ENCODE results near the gene CELSR3. TPM values are rescaled to one million over a fixed set of nuclear protein-coding genes. Genes with fewer than 3 reads are reported as not detected.

The CELSR3 gene
- total and polyA plus RNA-seq, 9 donors, result 0.22 to 1.1 (median 0.49) TPM

Other genes starting within 250 kb of the CELSR3 start
- 11.3 TPM for gene PLXNB1, start 232.8 kb downstream of the CELSR3 start, total RNA-seq
- 10 to 100 TPM; 11.1 to 33.4 (median 21.6) TPM for gene PLXNB1, start 232.8 kb downstream of the CELSR3 start, polyA plus RNA-seq (ENCODE audit: insufficient read depth in 1 of 8, insufficient read length in 8 of 8, low replicate concordance in 1 of 8)
- gene CCDC51, start 222.8 kb downstream of the CELSR3 start, total RNA-seq, result 12.6 TPM
- gene CCDC51, start 222.8 kb downstream of the CELSR3 start, polyA plus RNA-seq (ENCODE audit: insufficient read depth in 1 of 8, insufficient read length in 8 of 8, low replicate concordance in 1 of 8), result 10 to 100 TPM; 11.2 to 17.9 (median 13.3) TPM
- 391 TPM for gene TMA7, start 222.6 kb downstream of the CELSR3 start, total RNA-seq
- gene TMA7, start 222.6 kb downstream of the CELSR3 start, polyA plus RNA-seq (ENCODE audit: insufficient read depth in 1 of 8, insufficient read length in 8 of 8, low replicate concordance in 1 of 8), result 100 to 1,000 TPM; 170 to 268 (median 207) TPM
- gene ATRIP, start 216.1 kb downstream of the CELSR3 start, total RNA-seq, result 6.5 TPM
- gene ATRIP, start 216.1 kb downstream of the CELSR3 start, polyA plus RNA-seq (ENCODE audit: insufficient read depth in 1 of 8, insufficient read length in 8 of 8, low replicate concordance in 1 of 8), result 1 to 10 TPM; 7.1 to 9.6 (median 7.8) TPM
- gene SHISA5, start 158.7 kb downstream of the CELSR3 start, total RNA-seq, result 55.1 TPM
- gene SHISA5, start 158.7 kb downstream of the CELSR3 start, polyA plus RNA-seq (ENCODE audit: insufficient read depth in 1 of 8, insufficient read length in 8 of 8, low replicate concordance in 1 of 8), result 10 to 100 TPM; 60.9 to 91.3 (median 74.6) TPM
- gene PFKFB4, start 106.1 kb downstream of the CELSR3 start, total RNA-seq, result 5.5 TPM
- gene PFKFB4, start 106.1 kb downstream of the CELSR3 start, polyA plus RNA-seq (ENCODE audit: insufficient read depth in 1 of 8, insufficient read length in 8 of 8, low replicate concordance in 1 of 8), result 1 to 10 TPM; 3.7 to 5.9 (median 4.7) TPM
- gene UCN2, start 99.1 kb downstream of the CELSR3 start, total RNA-seq, result not detected
- under 1 TPM in 5 of 8 donors, not detected in 3; 0.08 to 0.95 (median 0.09) TPM for gene UCN2, start 99.1 kb downstream of the CELSR3 start, polyA plus RNA-seq (ENCODE audit: insufficient read depth in 1 of 8, insufficient read length in 8 of 8, low replicate concordance in 1 of 8)
- gene COL7A1, start 67.6 kb downstream of the CELSR3 start, total RNA-seq, result 4.2 TPM
- gene COL7A1, start 67.6 kb downstream of the CELSR3 start, polyA plus RNA-seq (ENCODE audit: insufficient read depth in 1 of 8, insufficient read length in 8 of 8, low replicate concordance in 1 of 8), result 10 to 100 TPM in 1 of 8 donors, 1 to 10 TPM in 7; 3.1 to 37.0 (median 7.8) TPM
- 138 TPM for gene UQCRC1, start 53.2 kb downstream of the CELSR3 start, total RNA-seq
- gene UQCRC1, start 53.2 kb downstream of the CELSR3 start, polyA plus RNA-seq (ENCODE audit: insufficient read depth in 1 of 8, insufficient read length in 8 of 8, low replicate concordance in 1 of 8), result 100 to 1,000 TPM; 167 to 201 (median 195) TPM
- not detected for gene TMEM89, start 41.1 kb downstream of the CELSR3 start, total RNA-seq
- not detected for gene TMEM89, start 41.1 kb downstream of the CELSR3 start, polyA plus RNA-seq (ENCODE audit: insufficient read depth in 1 of 8, insufficient read length in 8 of 8, low replicate concordance in 1 of 8)
- 9.8 TPM for gene SLC26A6, start 27.4 kb downstream of the CELSR3 start, total RNA-seq
- 10 to 100 TPM in 4 of 8 donors, 1 to 10 TPM in 4; 7.9 to 12.6 (median 9.4) TPM for gene SLC26A6, start 27.4 kb downstream of the CELSR3 start, polyA plus RNA-seq (ENCODE audit: insufficient read depth in 1 of 8, insufficient read length in 8 of 8, low replicate concordance in 1 of 8)
- 5.9 TPM for gene NCKIPSD, start 23.0 kb upstream of the CELSR3 start, total RNA-seq
- 10 to 100 TPM in 2 of 8 donors, 1 to 10 TPM in 6; 6.0 to 10.9 (median 8.9) TPM for gene NCKIPSD, start 23.0 kb upstream of the CELSR3 start, polyA plus RNA-seq (ENCODE audit: insufficient read depth in 1 of 8, insufficient read length in 8 of 8, low replicate concordance in 1 of 8)
- 62.8 TPM for gene IP6K2, start 54.3 kb upstream of the CELSR3 start, total RNA-seq
- gene IP6K2, start 54.3 kb upstream of the CELSR3 start, polyA plus RNA-seq (ENCODE audit: insufficient read depth in 1 of 8, insufficient read length in 8 of 8, low replicate concordance in 1 of 8), result 10 to 100 TPM; 70.7 to 93.8 (median 79.0) TPM
- gene PRKAR2A, start 185.0 kb upstream of the CELSR3 start, total RNA-seq, result 24.3 TPM
- 10 to 100 TPM; 23.3 to 41.1 (median 36.4) TPM for gene PRKAR2A, start 185.0 kb upstream of the CELSR3 start, polyA plus RNA-seq (ENCODE audit: insufficient read depth in 1 of 8, insufficient read length in 8 of 8, low replicate concordance in 1 of 8)
- 18.2 TPM for gene SLC25A20, start 236.0 kb upstream of the CELSR3 start, total RNA-seq
- 10 to 100 TPM; 14.0 to 18.6 (median 17.4) TPM for gene SLC25A20, start 236.0 kb upstream of the CELSR3 start, polyA plus RNA-seq (ENCODE audit: insufficient read depth in 1 of 8, insufficient read length in 8 of 8, low replicate concordance in 1 of 8)

All from muscle of leg (tissue), 9 donors.